Sigmoid colon (tissue), 4 donors: ENCODE measurements around the gene TIMM8B.

Source experiments
- CTCF ChIP-seq, 4 experiments: fragments of 450-650 bp in 3 of 4; fragments of 200-600 bp in 1 of 4; IDR thresholded peaks; one replicate each; pipeline ENCODE4 v1.5.1; 2016 to 2019; ENCODE audit warnings: antibody characterized with exemption in 4 of 4, mild to moderate bottlenecking in 3 of 4, moderate library complexity in 2 of 4
- EP300 ChIP-seq, 4 donors: sonication (generic); formaldehyde crosslinking; IDR thresholded peaks; one replicate each; pipeline ENCODE4 v1.6.1; 2017; ENCODE audit warnings: antibody characterized with exemption in 4 of 4
- POLR2A ChIP-seq, 2 donors: fragments of 450-650 bp; IDR thresholded peaks; one replicate each; pipeline ENCODE4 v1.6.1; 2016; ENCODE audit warnings: antibody characterized with exemption in 2 of 2, mild to moderate bottlenecking in 2 of 2, moderate library complexity in 2 of 2

GRCh38 chr11:112121981-112122615 lies 35.5 kb upstream of the TIMM8B start:
- TF ChIP-seq POLR2A (IDR thresholded peaks at IDR 0.05) (no peak), CTCF (IDR thresholded peaks at IDR 0.05) (no peak), EP300 (IDR thresholded peaks at IDR 0.05) (no peak)
